Body of pancreas (tissue), 4 donors: ENCODE data around the gene L3MBTL1. TPM values are rescaled to one million over a fixed set of nuclear protein-coding genes. Genes with fewer than 3 reads are reported as not detected.

Experiments used
- ATAC-seq: fragments of 150-250 bp; one replicate; pipeline ENCODE4 v1.9.1; 2016
- DNase-seq, 4 donors: peaks; one replicate each; pipeline ENCODE4 v3.0.0-alpha.2; 2019
- H3K27ac ChIP-seq, 4 donors: fragments of 200-600 bp; sonication (generic); 1 replicate in 3 of 4; 2 replicates in 1 of 4; pipeline versions ENCODE4 v1.5.1 to v1.6.1; 2016 to 2019; ENCODE audit warnings: mild to moderate bottlenecking in 1 of 4, mixed read lengths in 1 of 4, moderate library complexity in 1 of 4
- H3K27me3 ChIP-seq, 2 donors: fragments of 200-600 bp; sonication (generic); one replicate each; pipeline ENCODE4 v1.6.0; 2016; ENCODE audit warnings: mild to moderate bottlenecking in 1 of 2
- H3K36me3 ChIP-seq, 2 donors: fragments of 200-600 bp; sonication (generic); replicated peaks in 1 of 2; 2 replicates each; pipeline ENCODE4 v1.5.1; 2016; ENCODE audit warnings: low read depth in 2 of 2; ENCODE audit not compliant: insufficient read depth in 1 of 2
- H3K4me1 ChIP-seq: fragments of 200-600 bp; sonication (generic); one replicate; pipeline ENCODE4 v1.6.0; 2016
- H3K4me3 ChIP-seq, 2 donors: fragments of 200-600 bp; sonication (generic); 1 replicate in 1 of 2; 2 replicates in 1 of 2; pipeline ENCODE4 v1.5.1; 2016 to 2019
- H3K9me3 ChIP-seq, 3 donors: fragments of 200-600 bp; sonication (generic); 1 replicate in 2 of 3; 2 replicates in 1 of 3; pipeline ENCODE4 v1.5.1; 2016
- POLR2A ChIP-seq, 3 donors: fragments of 450-650 bp; IDR thresholded peaks; one replicate each; pipeline ENCODE4 v1.6.1; 2016; ENCODE audit warnings: antibody characterized with exemption in 3 of 3, mild to moderate bottlenecking in 2 of 3
- WGBS, 2 donors: methylation state at CpG; one replicate each; pipeline ENCODE4 v1.1.5; 2017; 5-methylcytosine and 5-hydroxymethylcytosine counted together
- intact Hi-C: fragments of 100-400 bp; cut with DNase I; formaldehyde crosslinking; loops from one replicate; pipeline ENCODE4 v1.15.1; 2023
- total RNA-seq, 2 donors: library from RNA; depleted of rRNA; stranded (reverse); fragments of >200 nt; gene quantifications; one replicate each; pipeline ENCODE4 v1.1.0, GENCODE V29; 2016
- TF ChIP-seq, protein P1 (sequence below), 7 experiments: fragments of 450-650 bp in 4 of 7; fragments of 200-600 bp in 3 of 7; sonication (generic) in 3 of 7; IDR thresholded peaks; one replicate each; pipeline ENCODE4 v1.5.1; 2016 to 2019; ENCODE audit warnings: antibody characterized with exemption in 7 of 7

The L3MBTL1 gene
- total RNA-seq, 2 donors from 2014 or later = 4.9 to 10.1 TPM

GRCh38 chr20:43533060-43533459 lies 25.6 kb downstream of the L3MBTL1 start:
- Histone ChIP-seq H3K9me3 (no peaks in the 10 kb centered on the region), H3K36me3 (no peaks in the 10 kb centered on the region), H3K4me3 (no peak overlapping the region), H3K27me3 (no peaks in the 10 kb centered on the region), H3K27ac (no peak overlapping the region), H3K4me1 (no peaks in the 10 kb centered on the region)
- intact Hi-C loops = loop anchor here (10.0 kb wide), 2 partner anchors 62 to 152 kb away; partner anchors contain the start of gene IFT52
- DNase-seq = no peak
- TF ChIP-seq POLR2A (IDR thresholded peaks at IDR 0.05) = no peak
- ATAC-seq = no peak

DNA sequence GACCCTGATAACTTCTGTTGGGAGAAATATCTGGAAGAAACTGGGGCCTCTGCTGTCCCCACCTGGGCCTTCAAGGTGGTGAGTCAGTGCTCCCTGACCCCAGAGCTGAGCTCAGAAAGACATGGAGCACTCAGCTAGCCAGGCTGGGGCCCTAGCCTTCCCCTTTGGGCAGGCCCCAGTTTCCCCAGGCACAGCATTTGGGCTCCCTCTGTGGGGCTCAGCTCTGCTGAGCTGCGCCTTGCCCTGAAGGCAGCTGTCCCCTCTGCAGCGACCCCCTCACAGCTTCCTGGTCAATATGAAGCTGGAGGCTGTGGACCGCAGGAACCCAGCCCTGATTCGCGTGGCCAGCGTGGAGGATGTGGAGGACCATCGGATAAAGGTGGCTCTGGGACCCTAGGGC lies 26.5 kb downstream of the L3MBTL1 start:
- no peaks in the 10 kb centered on the region for H3K36me3 ChIP-seq

DNA sequence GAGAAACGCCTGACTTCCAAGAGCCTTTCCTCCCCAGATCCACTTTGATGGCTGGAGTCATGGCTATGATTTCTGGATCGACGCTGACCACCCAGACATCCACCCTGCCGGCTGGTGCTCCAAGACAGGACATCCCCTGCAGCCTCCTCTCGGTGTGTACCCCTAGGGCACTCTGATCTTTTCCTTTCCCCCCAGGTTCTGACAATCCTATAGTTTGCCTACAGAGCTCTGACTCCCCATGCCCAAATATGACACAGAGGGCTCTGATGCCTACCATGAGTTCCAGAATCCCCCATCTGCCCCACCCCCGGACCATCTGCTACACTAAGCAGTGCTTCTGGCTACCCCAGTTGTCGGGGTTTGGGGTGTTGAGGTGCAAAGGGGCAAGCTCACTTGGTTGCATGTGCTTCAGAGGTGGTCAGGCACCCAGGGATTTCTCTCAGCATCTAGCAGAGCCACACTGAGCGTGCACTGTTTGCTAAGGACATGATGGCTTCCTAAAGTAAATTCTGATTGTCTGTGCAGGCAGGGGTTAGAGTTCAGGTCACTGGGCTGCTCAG lies 27.4 kb downstream of the L3MBTL1 start:
- intact Hi-C loops = loop anchor here (10.0 kb wide), 2 partner anchors 60 to 150 kb away; partner anchors contain the start of gene IFT52
- Histone ChIP-seq H3K36me3 (no peaks in the 10 kb centered on the region), H3K27me3 (no peaks in the 10 kb centered on the region), H3K4me3 (no peak overlapping the region), H3K9me3 (no peaks in the 10 kb centered on the region), H3K4me1 (peaks cover 15% of the 10 kb centered on the region), H3K27ac (no peak overlapping the region)
- TF ChIP-seq, protein P1, sequence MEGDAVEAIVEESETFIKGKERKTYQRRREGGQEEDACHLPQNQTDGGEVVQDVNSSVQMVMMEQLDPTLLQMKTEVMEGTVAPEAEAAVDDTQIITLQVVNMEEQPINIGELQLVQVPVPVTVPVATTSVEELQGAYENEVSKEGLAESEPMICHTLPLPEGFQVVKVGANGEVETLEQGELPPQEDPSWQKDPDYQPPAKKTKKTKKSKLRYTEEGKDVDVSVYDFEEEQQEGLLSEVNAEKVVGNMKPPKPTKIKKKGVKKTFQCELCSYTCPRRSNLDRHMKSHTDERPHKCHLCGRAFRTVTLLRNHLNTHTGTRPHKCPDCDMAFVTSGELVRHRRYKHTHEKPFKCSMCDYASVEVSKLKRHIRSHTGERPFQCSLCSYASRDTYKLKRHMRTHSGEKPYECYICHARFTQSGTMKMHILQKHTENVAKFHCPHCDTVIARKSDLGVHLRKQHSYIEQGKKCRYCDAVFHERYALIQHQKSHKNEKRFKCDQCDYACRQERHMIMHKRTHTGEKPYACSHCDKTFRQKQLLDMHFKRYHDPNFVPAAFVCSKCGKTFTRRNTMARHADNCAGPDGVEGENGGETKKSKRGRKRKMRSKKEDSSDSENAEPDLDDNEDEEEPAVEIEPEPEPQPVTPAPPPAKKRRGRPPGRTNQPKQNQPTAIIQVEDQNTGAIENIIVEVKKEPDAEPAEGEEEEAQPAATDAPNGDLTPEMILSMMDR (IDR thresholded peaks at IDR 0.05) = no peak
- no peak for TF ChIP-seq POLR2A (IDR thresholded peaks at IDR 0.05)
- DNase-seq (no peak), ATAC-seq (no peak)
- WGBS, 2 donors = 79 to 85% methylated on average over 6 to 8 of the region's 8 CpGs

More for the DNA sequence above, 26.5 kb downstream of the L3MBTL1 start:
- H3K27ac ChIP-seq = no peak overlapping the region
- no peak overlapping the region for H3K4me3 ChIP-seq
- 78 to 82% methylated on average over 6 to 7 of the region's 7 CpGs for WGBS, 2 donors
- no peaks in the 10 kb centered on the region for H3K9me3 ChIP-seq
- peaks cover 9% of the 10 kb centered on the region for H3K4me1 ChIP-seq
- ATAC-seq (no peak), DNase-seq (no peak)
- no peaks in the 10 kb centered on the region for H3K27me3 ChIP-seq
- TF ChIP-seq POLR2A (IDR thresholded peaks at IDR 0.05) = no peak
- TF ChIP-seq, protein P1 (IDR thresholded peaks at IDR 0.05) = no peak
- intact Hi-C loops = loop anchor here (10.0 kb wide), 2 partner anchors 61 to 151 kb away; partner anchors contain the start of gene IFT52

DNA sequence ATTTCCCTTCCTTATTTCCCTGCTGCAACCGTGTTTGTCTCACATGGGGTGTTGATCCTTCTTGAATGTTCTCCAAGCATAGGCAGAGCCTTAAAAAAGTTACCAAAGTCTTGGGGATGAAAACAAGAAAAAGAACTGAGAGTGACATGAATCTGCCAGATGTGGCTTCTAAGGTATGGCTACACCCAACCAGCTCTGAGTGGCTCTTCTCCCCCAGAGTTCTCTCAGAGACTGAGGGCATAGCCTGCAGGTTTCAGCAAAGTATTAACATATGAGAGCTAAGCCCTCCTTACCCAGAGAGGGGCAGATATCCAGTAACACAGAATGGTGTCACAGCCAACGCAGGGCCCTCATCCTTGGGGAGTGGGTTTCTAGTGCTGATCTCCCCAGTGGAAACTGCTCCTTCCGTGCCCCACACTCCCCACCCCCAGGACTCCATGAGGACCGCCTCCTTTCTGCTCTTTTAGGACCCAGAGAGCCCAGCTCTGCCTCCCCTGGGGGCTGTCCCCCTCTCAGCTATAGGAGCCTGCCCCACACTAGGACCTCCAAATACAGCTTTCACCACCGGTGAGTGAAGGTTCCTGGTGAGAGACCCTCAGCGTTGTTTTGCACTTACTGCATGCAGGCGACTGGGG lies 28.0 kb downstream of the L3MBTL1 start:
- no peaks in the 10 kb centered on the region for H3K27me3 ChIP-seq
- no peak overlapping the region for H3K27ac ChIP-seq
- H3K9me3 ChIP-seq = no peaks in the 10 kb centered on the region
- no peaks in the 10 kb centered on the region for H3K36me3 ChIP-seq
- no peak overlapping the region for H3K4me3 ChIP-seq
- 79 to 81% methylated on average over 7 of the region's 7 CpGs for WGBS, 2 donors
- intact Hi-C loops = loop anchor here (10.0 kb wide), 2 partner anchors 59 to 149 kb away; partner anchors contain the start of gene IFT52
- no peak for ATAC-seq
- no peak for DNase-seq
- no peak for TF ChIP-seq POLR2A (IDR thresholded peaks at IDR 0.05)
- H3K4me1 ChIP-seq = peaks cover 15% of the 10 kb centered on the region

DNA sequence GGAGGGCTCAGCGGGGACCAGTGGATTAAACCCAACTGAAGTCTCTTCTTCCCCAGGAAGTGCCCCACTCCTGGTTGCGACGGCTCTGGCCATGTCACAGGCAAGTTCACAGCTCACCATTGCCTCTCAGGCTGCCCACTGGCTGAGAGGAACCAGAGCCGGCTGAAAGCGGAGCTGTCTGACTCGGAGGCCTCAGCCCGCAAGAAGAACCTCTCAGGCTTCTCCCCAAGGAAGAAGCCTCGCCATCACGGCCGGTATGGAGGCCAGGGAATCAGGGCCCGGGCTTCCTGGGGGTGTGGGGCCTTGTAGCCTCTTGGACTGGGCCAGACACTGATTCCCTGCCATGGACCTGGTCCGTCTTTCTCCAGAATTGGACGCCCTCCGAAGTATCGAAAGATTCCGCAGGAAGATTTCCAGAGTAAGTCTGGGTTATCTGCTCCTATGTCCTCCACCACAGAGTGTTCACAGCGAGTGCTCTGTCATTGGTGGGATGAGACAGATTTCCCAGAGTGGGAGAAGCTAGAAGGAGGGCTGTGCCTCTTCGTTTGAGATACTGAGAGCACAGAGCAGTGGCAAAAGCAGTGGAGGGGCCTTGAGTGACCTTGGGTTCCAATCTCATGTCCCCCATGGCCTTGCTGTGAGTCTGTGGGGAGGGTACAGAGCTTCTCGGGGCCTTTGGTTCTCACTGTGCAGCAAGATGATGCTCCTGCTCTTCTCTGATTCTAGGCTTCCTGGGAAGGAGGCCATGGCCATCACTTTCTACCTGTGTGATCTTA lies 28.7 kb downstream of the L3MBTL1 start:
- no peak for DNase-seq
- H3K27me3 ChIP-seq = no peaks in the 10 kb centered on the region
- no peaks in the 10 kb centered on the region for H3K36me3 ChIP-seq
- peaks cover 15% of the 10 kb centered on the region for H3K4me1 ChIP-seq
- no peaks in the 10 kb centered on the region for H3K9me3 ChIP-seq
- WGBS, 2 donors = 77 to 88% methylated on average over 7 to 19 of the region's 19 CpGs
- H3K4me3 ChIP-seq = no peak overlapping the region
- ATAC-seq = no peak
- H3K27ac ChIP-seq = no peak overlapping the region
- intact Hi-C loops = loop anchor here (10.0 kb wide), 2 partner anchors 59 to 149 kb away; partner anchors contain the start of gene IFT52
- no peak for TF ChIP-seq POLR2A (IDR thresholded peaks at IDR 0.05)
- TF ChIP-seq, protein P1 (IDR thresholded peaks at IDR 0.05) = no peak
